Neural progenitor cell (in vitro differentiated cells): ENCODE results near the gene LRRTM4. TPM values are rescaled to one million over a fixed set of nuclear protein-coding genes. Genes with fewer than 3 reads are reported as not detected.

ENCODE experiments used
- DNase-seq: peaks from one replicate; pipeline ENCODE4 v3.0.0-alpha.2; 2016; ENCODE audit warnings: low spot score
- H2AFZ ChIP-seq: fragments of 200-600 bp; sonication (generic); replicated peaks from 2 replicates; pipeline ENCODE4 v1.6.1; 2016; ENCODE audit warnings: antibody characterized with exemption
- H3F3A ChIP-seq: fragments of 200-600 bp; sonication (generic); 2 replicates; pipeline ENCODE4 v1.6.1; 2016; ENCODE audit warnings: antibody characterized with exemption, low read depth
- H3K27ac ChIP-seq: fragments of 200-600 bp; sonication (generic); 2 replicates; pipeline ENCODE4 v1.5.1; 2016; ENCODE audit warnings: mild to moderate bottlenecking
- H3K27me3 ChIP-seq: fragments of 200-600 bp; sonication (generic); 2 replicates; pipeline ENCODE4 v1.6.1; 2016; ENCODE audit warnings: mild to moderate bottlenecking, moderate library complexity
- H3K36me3 ChIP-seq: fragments of 200-600 bp; sonication (generic); 2 replicates; pipeline ENCODE4 v1.5.1; 2016
- H3K4me1 ChIP-seq: fragments of 200-600 bp; sonication (generic); 2 replicates; pipeline ENCODE4 v1.6.1; 2016; ENCODE audit warnings: mixed run types
- H3K4me2 ChIP-seq: fragments of 200-600 bp; sonication (generic); 2 replicates; pipeline ENCODE4 v1.6.1; 2016
- H3K4me3 ChIP-seq: fragments of 200-600 bp; sonication (generic); 2 replicates; pipeline ENCODE4 v1.5.1; 2016
- H3K79me2 ChIP-seq: fragments of 200-600 bp; sonication (generic); 2 replicates; pipeline ENCODE4 v1.6.1; 2016; ENCODE audit warnings: low read depth
- H3K9ac ChIP-seq: fragments of 200-600 bp; sonication (generic); 2 replicates; pipeline ENCODE4 v1.6.1; 2016
- H3K9me3 ChIP-seq: fragments of 200-600 bp; sonication (generic); 2 replicates; pipeline ENCODE4 v1.5.1; 2016; ENCODE audit warnings: low read depth
- H4K20me1 ChIP-seq: fragments of 200-600 bp; sonication (generic); 2 replicates; pipeline ENCODE4 v1.6.1; 2016; ENCODE audit warnings: low read depth
- H3K27ac Mint-ChIP-seq: 3 replicates; pipeline ENCODE4 v1.8.0; 2021; ENCODE audit warnings: mixed read lengths
- H3K27me3 Mint-ChIP-seq: 2 replicates; pipeline ENCODE4 v1.8.0; 2022; ENCODE audit warnings: low read depth, mild to moderate bottlenecking, inconsistent platforms, moderate library complexity, mixed read lengths; ENCODE audit not compliant: insufficient read depth
- H3K36me3 Mint-ChIP-seq: 3 replicates; pipeline ENCODE4 v1.8.0; 2021; ENCODE audit warnings: mixed read lengths
- H3K4me1 Mint-ChIP-seq: 3 replicates; pipeline ENCODE4 v1.8.0; 2021; ENCODE audit warnings: mixed read lengths
- H3K4me3 Mint-ChIP-seq: 3 replicates; pipeline ENCODE4 v1.8.0; 2021; ENCODE audit warnings: mild to moderate bottlenecking, moderate library complexity, mixed read lengths
- H3K9me3 Mint-ChIP-seq: 3 replicates; pipeline ENCODE4 v1.8.0; 2020; ENCODE audit warnings: mixed read lengths
- CTCF ChIP-seq: fragments of 200-600 bp; sonication (generic); IDR thresholded peaks from 2 replicates; pipeline ENCODE4 v1.5.1; 2017; ENCODE audit warnings: antibody characterized with exemption, mild to moderate bottlenecking
- EZH2 ChIP-seq: fragments of 200-600 bp; sonication (generic); IDR thresholded peaks from 2 replicates; pipeline ENCODE4 v1.6.1; 2017; ENCODE audit warnings: antibody characterized with exemption, mild to moderate bottlenecking, moderate library complexity
- EZH2phosphoT487 ChIP-seq: fragments of 200-600 bp; sonication (generic); IDR thresholded peaks from 2 replicates; pipeline ENCODE4 v1.6.1; 2017; ENCODE audit warnings: antibody characterized with exemption
- total RNA-seq: library from RNA; depleted of rRNA; stranded (reverse); fragments of >200 nt; gene quantifications from 2 replicates; pipeline ENCODE4 v1.2.3, GENCODE V29; 2015; ENCODE audit warnings: low replicate concordance

The LRRTM4 gene
- total RNA-seq, 1 donor from 2014 or later = 20.4 TPM

GRCh38 chr2:77484026-77484425 lies 38.1 kb downstream of the LRRTM4 start:
- Histone ChIP-seq H3K79me2 (no peaks in the 10 kb centered on the region), H3K9me3 (no peaks in the 10 kb centered on the region), H3K4me1 (no peaks in the 10 kb centered on the region), H4K20me1 (no peaks in the 10 kb centered on the region), H3K4me3 (no peak overlapping the region), H3K4me2 (no peak overlapping the region), H3K27me3 (no peaks in the 10 kb centered on the region), H3K9ac (no peak overlapping the region), H3K36me3 (no peaks in the 10 kb centered on the region), H3F3A (no peaks in the 10 kb centered on the region), H2AFZ (no peak overlapping the region), H3K27ac (no peak overlapping the region)
- no peaks in the 10 kb centered on the region for H3K9me3 Mint-ChIP-seq
- TF ChIP-seq EZH2phosphoT487 (no peak), EZH2 (no peak), CTCF (no peak)
- no peak overlapping the region for H3K27ac Mint-ChIP-seq
- H3K4me1 Mint-ChIP-seq = peaks cover 7% of the 10 kb centered on the region
- no peak for DNase-seq
- H3K36me3 Mint-ChIP-seq = no peaks in the 10 kb centered on the region
- no peaks in the 10 kb centered on the region for H3K27me3 Mint-ChIP-seq
- H3K4me3 Mint-ChIP-seq = no peak overlapping the region

- Histone ChIP-seq H3K4me3 (no peak overlapping the region), H3K4me2 (no peak overlapping the region)
These were observed 42.3 kb downstream of the LRRTM4 start for GRCh38 chr2:77479895-77480294.

GRCh38 chr2:77479395-77479794 lies 42.8 kb downstream of the LRRTM4 start:
- no peak for DNase-seq
- Mint-ChIP-seq H3K36me3 (peaks cover 2% of the 10 kb centered on the region), H3K27ac (no peak overlapping the region), H3K27me3 (no peaks in the 10 kb centered on the region), H3K4me1 (peaks cover 7% of the 10 kb centered on the region), H3K4me3 (no peak overlapping the region), H3K9me3 (peaks cover 3% of the 10 kb centered on the region)
- no peak overlapping the region for H2AFZ ChIP-seq
- H3K79me2 ChIP-seq = no peaks in the 10 kb centered on the region
- H3K27me3 ChIP-seq = no peaks in the 10 kb centered on the region
- no peak overlapping the region for H3K27ac ChIP-seq
- TF ChIP-seq EZH2 (no peak), EZH2phosphoT487 (no peak), CTCF (no peak)
- H3K9ac ChIP-seq = no peak overlapping the region
- no peaks in the 10 kb centered on the region for H3F3A ChIP-seq
- H4K20me1 ChIP-seq = no peaks in the 10 kb centered on the region
- H3K4me2 ChIP-seq = no peak overlapping the region
- no peak overlapping the region for H3K4me3 ChIP-seq
- H3K36me3 ChIP-seq = no peaks in the 10 kb centered on the region
- no peaks in the 10 kb centered on the region for H3K9me3 ChIP-seq
- H3K4me1 ChIP-seq = peaks cover under 1% of the 10 kb centered on the region

More at GRCh38 chr2:77479895-77480294, 42.3 kb downstream of the LRRTM4 start:
- no peaks in the 10 kb centered on the region for H3K79me2 ChIP-seq
- no peak overlapping the region for H3K4me3 Mint-ChIP-seq
- no peaks in the 10 kb centered on the region for H3K27me3 Mint-ChIP-seq
- H3K27ac Mint-ChIP-seq = no peak overlapping the region
- no peaks in the 10 kb centered on the region for H3K4me1 ChIP-seq
- no peak overlapping the region for H2AFZ ChIP-seq
- no peaks in the 10 kb centered on the region for H3F3A ChIP-seq
- no peak for DNase-seq
- no peaks in the 10 kb centered on the region for H3K36me3 ChIP-seq
- peaks cover 7% of the 10 kb centered on the region for H3K4me1 Mint-ChIP-seq
- no peaks in the 10 kb centered on the region for H3K9me3 ChIP-seq
- no peak overlapping the region for H3K9ac ChIP-seq
- H3K27me3 ChIP-seq = no peaks in the 10 kb centered on the region
- H3K36me3 Mint-ChIP-seq = peaks cover 2% of the 10 kb centered on the region
- TF ChIP-seq CTCF (no peak), EZH2phosphoT487 (no peak), EZH2 (no peak)
- no peak overlapping the region for H3K27ac ChIP-seq
- H4K20me1 ChIP-seq = no peaks in the 10 kb centered on the region
- peaks cover 3% of the 10 kb centered on the region for H3K9me3 Mint-ChIP-seq
